Calu3 (cell line): ENCODE data around the gene SAMD4B. TPM values are rescaled to one million over a fixed set of nuclear protein-coding genes. Genes with fewer than 3 reads are reported as not detected.

ENCODE experiments used
- BruUV-seq: library from RNA; stranded (reverse); fragments of 400-500 nt; replicated peaks from 2 replicates; lab custom pipeline; 2021; lab: Mats Ljungman, UMichigan
- CTCF ChIA-PET: fragments of 300-600 bp; sonication (Branson Sonifier 250); formaldehyde crosslinking; loops from one replicate; lab custom pipeline; 2022; ENCODE audit warnings: antibody characterized with exemption; lab: Charles Lee
- DNase-seq: peaks from one replicate; pipeline ENCODE4 v3.0.0; 2022
- H3K27ac Mint-ChIP-seq: one replicate; pipeline ENCODE4 v1.8.0; 2022; ENCODE audit warnings: mixed read lengths; ENCODE audit not compliant: unreplicated experiment
- H3K27me3 Mint-ChIP-seq: one replicate; pipeline ENCODE4 v1.8.0; 2022; ENCODE audit warnings: mixed read lengths; ENCODE audit not compliant: unreplicated experiment
- H3K36me3 Mint-ChIP-seq: one replicate; pipeline ENCODE4 v1.8.0; 2022; ENCODE audit warnings: mild to moderate bottlenecking, moderate library complexity, mixed read lengths; ENCODE audit not compliant: insufficient read depth, unreplicated experiment
- H3K4me1 Mint-ChIP-seq: one replicate; pipeline ENCODE4 v1.8.0; 2022; ENCODE audit warnings: mild to moderate bottlenecking, low read depth, mixed read lengths; ENCODE audit not compliant: unreplicated experiment
- H3K4me3 Mint-ChIP-seq: one replicate; pipeline ENCODE4 v1.8.0; 2022; ENCODE audit warnings: mild to moderate bottlenecking, low read depth, moderate library complexity, mixed read lengths; ENCODE audit not compliant: unreplicated experiment
- H3K9me3 Mint-ChIP-seq: one replicate; pipeline ENCODE4 v1.8.0; 2022; ENCODE audit warnings: low read depth, mixed read lengths; ENCODE audit not compliant: unreplicated experiment
- CTCF ChIP-seq: fragments of 200-600 bp; IDR thresholded peaks from one replicate; pipeline ENCODE4 v1.8.0; 2022; ENCODE audit warnings: antibody characterized with exemption; ENCODE audit not compliant: unreplicated experiment
- intact Hi-C: fragments of 100-400 bp; cut with micrococcal nuclease; formaldehyde crosslinking; loops from one replicate; pipeline ENCODE4 v1.10.0; 2022; ENCODE audit not compliant: unreplicated experiment
- total RNA-seq: library from RNA; stranded (reverse); gene quantifications from 2 replicates; pipeline ENCODE4 v1.2.3, GENCODE V29; 2022

SAMD4B gene
- total RNA-seq, 1 experiment from 2014 or later = 214 TPM

GRCh38 chr19:39301562-39301961 is 40.7 kb upstream of the SAMD4B start:
- no TSS peak for BruUV-seq

GRCh38 chr19:39303373-39304184 is 38.6 kb upstream of the SAMD4B start:
- TF ChIP-seq CTCF = no peak
- Mint-ChIP-seq H3K9me3 (peaks cover 2% of the 10 kb centered on the region), H3K27ac (no peak overlapping the region), H3K4me3 (no peak overlapping the region), H3K36me3 (no peaks in the 10 kb centered on the region), H3K27me3 (peaks cover 58% of the 10 kb centered on the region), H3K4me1 (peaks cover 24% of the 10 kb centered on the region)
- BruUV-seq = no TSS peak
- DNase-seq = no peak
- CTCF ChIA-PET = interaction anchor here (0.7 to 1.3 kb wide), 2 partner anchors 11 to 88 kb away, joined by 3 read pairs; no protein-coding TSS in a partner anchor
- intact Hi-C loops = no loop called here

More at GRCh38 chr19:39301562-39301961, 40.7 kb upstream of the SAMD4B start:
- DNase-seq = no peak
- Mint-ChIP-seq H3K27ac (no peak overlapping the region), H3K9me3 (peaks cover 2% of the 10 kb centered on the region), H3K4me3 (no peak overlapping the region), H3K36me3 (no peaks in the 10 kb centered on the region), H3K27me3 (peaks cover 69% of the 10 kb centered on the region), H3K4me1 (peaks cover 17% of the 10 kb centered on the region)
- no peak for TF ChIP-seq CTCF
- CTCF ChIA-PET = no interaction called here
- intact Hi-C loops = no loop called here

GRCh38 chr19:39304185-39304513 is 38.1 kb upstream of the SAMD4B start:
- no peak overlapping the region for H3K4me3 Mint-ChIP-seq
- no TSS peak for BruUV-seq
- no peak overlapping the region for H3K27ac Mint-ChIP-seq
- CTCF ChIA-PET = interaction anchor here (1.3 kb wide), 1 partner anchor 11 kb away, joined by 3 read pairs; no protein-coding TSS in a partner anchor
- H3K27me3 Mint-ChIP-seq = peaks cover 54% of the 10 kb centered on the region
- peaks cover 2% of the 10 kb centered on the region for H3K9me3 Mint-ChIP-seq
- no peak for TF ChIP-seq CTCF
- peaks cover 24% of the 10 kb centered on the region for H3K4me1 Mint-ChIP-seq
- intact Hi-C loops = no loop called here
- H3K36me3 Mint-ChIP-seq = no peaks in the 10 kb centered on the region
- DNase-seq = no peak

GRCh38 chr19:39304701-39305571 is 37.3 kb upstream of the SAMD4B start:
- no TSS peak for BruUV-seq
- no peak for DNase-seq
- intact Hi-C loops = no loop called here
- Mint-ChIP-seq H3K27me3 (peaks cover 54% of the 10 kb centered on the region), H3K27ac (no peak overlapping the region), H3K9me3 (peaks cover 2% of the 10 kb centered on the region), H3K4me1 (peaks cover 24% of the 10 kb centered on the region), H3K4me3 (no peak overlapping the region), H3K36me3 (no peaks in the 10 kb centered on the region)
- CTCF ChIA-PET = interaction anchor here (0.5 to 0.7 kb wide), 2 partner anchors 17 to 30 kb away, joined by 3 to 4 read pairs; no protein-coding TSS in a partner anchor
- no peak for TF ChIP-seq CTCF
